ENCODE data around the gene SYNGR3. TPM values are rescaled to one million over a fixed set of nuclear protein-coding genes. Genes with fewer than 3 reads are reported as not detected.

Gene SYNGR3
- total RNA-seq, 2 experiments from 2014 or later = 1.3 to 1.9 TPM

Other genes with a start within 250 kb of the SYNGR3 start
- 10 to 100 TPM; 31.3 to 47.4 TPM for gene NME3, start 218.4 kb upstream of the SYNGR3 start, total RNA-seq
- gene EME2, start 217.2 kb upstream of the SYNGR3 start, total RNA-seq = 10 to 100 TPM; 28.7 to 33.4 TPM
- 100 to 1,000 TPM in 1 of 2 experiments, 10 to 100 TPM in 1; 93.6 to 105 TPM for gene MRPS34, start 216.8 kb upstream of the SYNGR3 start, total RNA-seq
- gene SPSB3, start 207.4 kb upstream of the SYNGR3 start, total RNA-seq = 10 to 100 TPM; 38.0 to 42.9 TPM
- gene NUBP2, start 207.0 kb upstream of the SYNGR3 start, total RNA-seq = 10 to 100 TPM; 40.2 to 53.8 TPM
- under 1 TPM in 1 of 2 experiments, not detected in 1; 0.15 TPM for gene IGFALS, start 196.3 kb upstream of the SYNGR3 start, total RNA-seq
- gene HAGH, start 163.1 kb upstream of the SYNGR3 start, total RNA-seq = 10 to 100 TPM; 34.9 to 45.6 TPM
- 10 to 100 TPM; 11.3 to 12.9 TPM for gene FAHD1, start 162.8 kb upstream of the SYNGR3 start, total RNA-seq
- gene MEIOB, start 117.8 kb upstream of the SYNGR3 start, total RNA-seq = not detected
- not detected for gene HS3ST6, start 71.6 kb upstream of the SYNGR3 start, total RNA-seq
- gene MSRB1, start 46.8 kb upstream of the SYNGR3 start, total RNA-seq = 10 to 100 TPM; 12.8 to 13.6 TPM
- not detected for gene RPL3L, start 35.3 kb upstream of the SYNGR3 start, total RNA-seq
- gene NDUFB10, start 30.4 kb upstream of the SYNGR3 start, total RNA-seq = 100 to 1,000 TPM; 103 to 125 TPM
- 1,000 to 10,000 TPM; 2,564 to 2,882 TPM for gene RPS2, start 25.1 kb upstream of the SYNGR3 start, total RNA-seq
- not detected for gene RNF151, start 23.1 kb upstream of the SYNGR3 start, total RNA-seq
- 10 to 100 TPM; 26.1 to 27.0 TPM for gene TBL3, start 17.9 kb upstream of the SYNGR3 start, total RNA-seq
- under 1 TPM; 0.87 to 0.89 TPM for gene NOXO1, start 8.5 kb upstream of the SYNGR3 start, total RNA-seq
- gene GFER, start 5.8 kb upstream of the SYNGR3 start, total RNA-seq = 10 to 100 TPM; 23.8 to 25.2 TPM
- 10 to 100 TPM; 56.3 to 56.5 TPM for gene ZNF598, start 19.9 kb downstream of the SYNGR3 start, total RNA-seq
- under 1 TPM; 0.42 to 0.69 TPM for gene NPW, start 29.8 kb downstream of the SYNGR3 start, total RNA-seq
- 1 to 10 TPM; 1.1 to 1.4 TPM for gene NHERF2, start 36.9 kb downstream of the SYNGR3 start, total RNA-seq
- gene NTHL1, start 57.9 kb downstream of the SYNGR3 start, total RNA-seq = 10 to 100 TPM; 23.8 to 34.4 TPM
- gene TSC2, start 58.0 kb downstream of the SYNGR3 start, total RNA-seq = 100 to 1,000 TPM; 112 to 115 TPM
- gene PKD1, start 145.9 kb downstream of the SYNGR3 start, total RNA-seq = 10 to 100 TPM; 72.9 to 77.2 TPM
- under 1 TPM; 0.20 to 0.42 TPM for gene RAB26, start 158.7 kb downstream of the SYNGR3 start, total RNA-seq
- 10 to 100 TPM; 55.6 to 59.7 TPM for gene TRAF7, start 165.8 kb downstream of the SYNGR3 start, total RNA-seq
- under 1 TPM; 0.07 to 0.19 TPM for gene CASKIN1, start 206.6 kb downstream of the SYNGR3 start, total RNA-seq
- gene MLST8, start 215.5 kb downstream of the SYNGR3 start, total RNA-seq = 10 to 100 TPM; 35.9 to 36.4 TPM
- 10 to 100 TPM; 13.9 to 17.4 TPM for gene BRICD5, start 220.9 kb downstream of the SYNGR3 start, total RNA-seq
- 10 to 100 TPM; 19.4 to 22.9 TPM for gene PGP, start 224.9 kb downstream of the SYNGR3 start, total RNA-seq
- 10 to 100 TPM; 28.8 to 32.6 TPM for gene E4F1, start 233.6 kb downstream of the SYNGR3 start, total RNA-seq
- 1 to 10 TPM; 2.0 to 3.4 TPM for gene DNASE1L2, start 246.5 kb downstream of the SYNGR3 start, total RNA-seq

Measured in activated CD4-positive, alpha-beta T cell treated with anti-CD3 and anti-CD28 coated beads, Interleukin-2, amount 10 ng/mL, durations not matched to agents 7 days and 5 days (primary cell).